IMR-90 (cell line): ENCODE data around the gene GNG11.

Experiments used
- BHLHE40 ChIP-seq: fragments of 150-350 bp; IDR thresholded peaks from 2 replicates; pipeline ENCODE4 v1.6.1; 2016; ENCODE audit warnings: mild to moderate bottlenecking, low read depth, low read length
- CEBPB ChIP-seq: IDR thresholded peaks from 2 replicates; pipeline ENCODE4 v1.6.1; 2012; ENCODE audit warnings: low read depth, low read length, improper control_type of control experiment
- CHD1 ChIP-seq: IDR thresholded peaks from 2 replicates; pipeline ENCODE4 v1.6.1; 2012; ENCODE audit warnings: low read depth, low read length, improper control_type of control experiment
- MAFK ChIP-seq: IDR thresholded peaks from 2 replicates; pipeline ENCODE4 v1.6.1; 2012; ENCODE audit warnings: low read depth, low read length, improper control_type of control experiment
- MXI1 ChIP-seq: IDR thresholded peaks from 2 replicates; pipeline ENCODE4 v1.6.1; 2012; ENCODE audit warnings: low read depth, mild to moderate bottlenecking, low read length, moderate library complexity, borderline replicate concordance
- POLR2A ChIP-seq: IDR thresholded peaks from 2 replicates; pipeline ENCODE4 v1.6.1; 2012; ENCODE audit warnings: mild to moderate bottlenecking, low read depth, low read length
- RAD21 ChIP-seq: IDR thresholded peaks from 2 replicates; pipeline ENCODE4 v1.6.1; 2012; ENCODE audit warnings: low read length, improper control_type of control experiment
- RFX5 ChIP-seq: IDR thresholded peaks from 2 replicates; pipeline ENCODE4 v1.8.0; 2012; ENCODE audit warnings: low read depth, mild to moderate bottlenecking, low read length, moderate library complexity
- SMC3 ChIP-seq: fragments of 150-350 bp; IDR thresholded peaks from 2 replicates; pipeline ENCODE4 v1.6.1; 2016; ENCODE audit warnings: low read depth, mild to moderate bottlenecking, antibody characterized with exemption, low read length, moderate library complexity
- TF ChIP-seq, protein P1 (sequence below): conservative IDR thresholded peaks from 2 replicates; pipeline ENCODE4 v1.5.1; 2012; ENCODE audit warnings: mild to moderate bottlenecking, low read depth, low read length, improper control_type of control experiment
- TF ChIP-seq, protein P2 (sequence below): fragments of 150-350 bp; IDR thresholded peaks from 2 replicates; pipeline ENCODE4 v1.6.1; 2017; ENCODE audit warnings: mild to moderate bottlenecking, antibody characterized with exemption, low read length, low read depth

- TF ChIP-seq, protein P1, sequence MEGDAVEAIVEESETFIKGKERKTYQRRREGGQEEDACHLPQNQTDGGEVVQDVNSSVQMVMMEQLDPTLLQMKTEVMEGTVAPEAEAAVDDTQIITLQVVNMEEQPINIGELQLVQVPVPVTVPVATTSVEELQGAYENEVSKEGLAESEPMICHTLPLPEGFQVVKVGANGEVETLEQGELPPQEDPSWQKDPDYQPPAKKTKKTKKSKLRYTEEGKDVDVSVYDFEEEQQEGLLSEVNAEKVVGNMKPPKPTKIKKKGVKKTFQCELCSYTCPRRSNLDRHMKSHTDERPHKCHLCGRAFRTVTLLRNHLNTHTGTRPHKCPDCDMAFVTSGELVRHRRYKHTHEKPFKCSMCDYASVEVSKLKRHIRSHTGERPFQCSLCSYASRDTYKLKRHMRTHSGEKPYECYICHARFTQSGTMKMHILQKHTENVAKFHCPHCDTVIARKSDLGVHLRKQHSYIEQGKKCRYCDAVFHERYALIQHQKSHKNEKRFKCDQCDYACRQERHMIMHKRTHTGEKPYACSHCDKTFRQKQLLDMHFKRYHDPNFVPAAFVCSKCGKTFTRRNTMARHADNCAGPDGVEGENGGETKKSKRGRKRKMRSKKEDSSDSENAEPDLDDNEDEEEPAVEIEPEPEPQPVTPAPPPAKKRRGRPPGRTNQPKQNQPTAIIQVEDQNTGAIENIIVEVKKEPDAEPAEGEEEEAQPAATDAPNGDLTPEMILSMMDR, result no peak
- TF ChIP-seq POLR2A, result 0 out of 2 replicates have a peak, but pooled peaks have one; percentile 34
- no peak for TF ChIP-seq MXI1
- no peak for TF ChIP-seq CEBPB
- TF ChIP-seq RAD21, result no peak
- no peak for TF ChIP-seq BHLHE40
- TF ChIP-seq CHD1, result no peak
- TF ChIP-seq, protein P2, sequence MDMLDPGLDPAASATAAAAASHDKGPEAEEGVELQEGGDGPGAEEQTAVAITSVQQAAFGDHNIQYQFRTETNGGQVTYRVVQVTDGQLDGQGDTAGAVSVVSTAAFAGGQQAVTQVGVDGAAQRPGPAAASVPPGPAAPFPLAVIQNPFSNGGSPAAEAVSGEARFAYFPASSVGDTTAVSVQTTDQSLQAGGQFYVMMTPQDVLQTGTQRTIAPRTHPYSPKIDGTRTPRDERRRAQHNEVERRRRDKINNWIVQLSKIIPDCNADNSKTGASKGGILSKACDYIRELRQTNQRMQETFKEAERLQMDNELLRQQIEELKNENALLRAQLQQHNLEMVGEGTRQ, result no peak
- TF ChIP-seq MAFK, result no peak
- TF ChIP-seq RFX5, result no peak
- TF ChIP-seq SMC3, result no peak
Measured at GRCh38 chr7:93921607-93922566, at the start of gene GNG11.
